ENCODE results near the gene LYPD3. TPM values are rescaled to one million over a fixed set of nuclear protein-coding genes. Genes with fewer than 3 reads are reported as not detected.

Gene LYPD3
- total RNA-seq, 2 donors from 2014 or later = 0.41 TPM; not detected in 1

- no peak for ATAC-seq (ENCODE audit: insufficient number of reproducible peaks, low FRiP score, low read depth)
- Histone ChIP-seq H3K27ac (no peak overlapping the region), H3K27me3 (replicated peaks; ENCODE audit: insufficient read depth) (no peaks in the 10 kb centered on the region), H3K4me1 (ENCODE audit: control insufficient read depth in 1 of 2, low read depth in 2 of 2) (peaks cover 4 to 6% of the 10 kb centered on the region in 2 donors), H3K9me3 (no peaks in the 10 kb centered on the region), H3K36me3 (peaks cover 21% of the 10 kb centered on the region), H3K4me3 (no peak overlapping the region)
- no peak for TF ChIP-seq CTCF (IDR thresholded peaks at IDR 0.05)
- DNase-seq (ENCODE audit: low spot score) = no peak
Measured at GRCh38 chr19:43505941-43506340, 40.5 kb upstream of the LYPD3 start.

GRCh38 chr19:43505186-43505456, 39.7 kb upstream of the LYPD3 start:
- Histone ChIP-seq H3K36me3 (peaks cover 17% of the 10 kb centered on the region), H3K4me1 (ENCODE audit: control insufficient read depth in 1 of 2, low read depth in 2 of 2) (peaks cover 4 to 6% of the 10 kb centered on the region in 2 donors), H3K27ac (peak overlapping the region; percentile 72 to 80), H3K27me3 (replicated peaks; ENCODE audit: insufficient read depth) (no peaks in the 10 kb centered on the region), H3K9me3 (no peaks in the 10 kb centered on the region), H3K4me3 (peak overlapping the region; percentile 88)
- ATAC-seq (ENCODE audit: insufficient number of reproducible peaks, low FRiP score, low read depth) (no peak), DNase-seq (ENCODE audit: low spot score) (no peak)
- no peak for TF ChIP-seq CTCF (IDR thresholded peaks at IDR 0.05)

GRCh38 chr19:43504426-43505185, 39.2 kb upstream of the LYPD3 start, which contains the start of gene PHLDB3:
Gene PHLDB3, minus strand, starts transcription at chr19:43504746. Its CDS starts 628 bp downstream, at chr19:43504118.
- peaks cover 4 to 6% of the 10 kb centered on the region in 2 donors for H3K4me1 ChIP-seq (ENCODE audit: control insufficient read depth in 1 of 2, low read depth in 2 of 2)

GRCh38 chr19:43503501-43504425, 38.4 kb upstream of the LYPD3 start:
- no peak for TF ChIP-seq CTCF (IDR thresholded peaks at IDR 0.05)
- ATAC-seq (ENCODE audit: insufficient number of reproducible peaks, low FRiP score, low read depth) = peak; percentile 97
- no peaks in the 10 kb centered on the region for H3K27me3 ChIP-seq (replicated peaks; ENCODE audit: insufficient read depth)
- H3K27ac ChIP-seq = peak overlapping the region; percentile 80 to 82
- DNase-seq (ENCODE audit: low spot score) = peak; percentile 89
- H3K36me3 ChIP-seq = peaks cover 11% of the 10 kb centered on the region
- H3K4me3 ChIP-seq = peak overlapping the region; percentile 88
- H3K4me1 ChIP-seq (ENCODE audit: control insufficient read depth in 1 of 2, low read depth in 2 of 2) = peaks cover 4 to 6% of the 10 kb centered on the region in 2 donors
- H3K9me3 ChIP-seq = no peaks in the 10 kb centered on the region

More at GRCh38 chr19:43504426-43505185, 39.2 kb upstream of the LYPD3 start, which contains the start of gene PHLDB3:
- Histone ChIP-seq H3K9me3 (no peaks in the 10 kb centered on the region), H3K36me3 (peaks cover 13% of the 10 kb centered on the region), H3K4me3 (peak within 1 kb of the TSS; percentile 88), H3K27me3 (replicated peaks; ENCODE audit: insufficient read depth) (no peaks in the 10 kb centered on the region), H3K27ac (peak within 1 kb of the TSS; percentile 80 to 82)
- no peak for ATAC-seq (ENCODE audit: insufficient number of reproducible peaks, low FRiP score, low read depth)
- TF ChIP-seq CTCF (IDR thresholded peaks at IDR 0.05) = no peak
- no peak for DNase-seq (ENCODE audit: low spot score)

- Histone ChIP-seq H3K4me3 (no peak overlapping the region), H3K9me3 (no peaks in the 10 kb centered on the region), H3K27ac (no peak overlapping the region), H3K36me3 (no peaks in the 10 kb centered on the region), H3K27me3 (replicated peaks; ENCODE audit: insufficient read depth) (no peaks in the 10 kb centered on the region), H3K4me1 (ENCODE audit: control insufficient read depth in 1 of 2, low read depth in 2 of 2) (peaks cover 4 to 6% of the 10 kb centered on the region in 2 donors)
- no peak for TF ChIP-seq CTCF (IDR thresholded peaks at IDR 0.05)
- ATAC-seq (ENCODE audit: insufficient number of reproducible peaks, low FRiP score, low read depth) = no peak
- no peak for DNase-seq (ENCODE audit: low spot score)
Measured at GRCh38 chr19:43502419-43502976, 37.1 kb upstream of the LYPD3 start.

All from thoracic aorta (tissue), 2 donors.